Keratinocyte (primary cell): Measurements from ENCODE around the gene TTC39C. TPM values are rescaled to one million over a fixed set of nuclear protein-coding genes. Genes with fewer than 3 reads are reported as not detected.

Experiments
- DNase-seq: peaks from one replicate; pipeline ENCODE4 v3.0.0-alpha.2; 2011; ENCODE audit warnings: low read depth, missing footprints, low spot score
- FAIRE-seq: peaks from 2 replicates; lab custom pipeline; 2011; peaks lifted over from hg19 to GRCh38; lab: Jason Lieb, UNC
- H2AFZ ChIP-seq: 2 replicates; pipeline ENCODE4 v1.6.0; 2012; ENCODE audit warnings: low read length, control low read depth, inconsistent platforms; ENCODE audit not compliant: control insufficient read depth
- H3K27ac ChIP-seq: 2 replicates; pipeline ENCODE4 v1.5.1; 2011; ENCODE audit warnings: low read length; ENCODE audit not compliant: control insufficient read depth, insufficient read depth
- H3K27me3 ChIP-seq: 3 replicates; pipeline ENCODE4 v1.6.0; 2011; ENCODE audit warnings: low read length; ENCODE audit not compliant: control insufficient read depth, insufficient read depth; ENCODE audit errors: extremely low read depth
- H3K36me3 ChIP-seq, 2 experiments: 2 replicates in 1 of 2; 3 replicates in 1 of 2; pipeline ENCODE4 v1.5.1; 2011; ENCODE audit warnings: low read length in 2 of 2, mild to moderate bottlenecking in 1 of 2; ENCODE audit not compliant: control insufficient read depth in 2 of 2, insufficient read depth in 2 of 2; ENCODE audit errors: extremely low read depth in 1 of 2
- H3K4me1 ChIP-seq: 3 replicates; pipeline ENCODE4 v1.5.1; 2011; ENCODE audit warnings: low read length; ENCODE audit not compliant: control insufficient read depth, insufficient read depth; ENCODE audit errors: extremely low read depth
- H3K4me2 ChIP-seq: 3 replicates; pipeline ENCODE4 v1.6.0; 2011; ENCODE audit warnings: low read depth, low read length; ENCODE audit not compliant: control insufficient read depth, insufficient read depth; ENCODE audit errors: extremely low read depth
- H3K4me3 ChIP-seq, 3 experiments: fragments of 200-600 bp in 1 of 3; sonication (generic) in 1 of 3; 2 replicates in 2 of 3; 3 replicates in 1 of 3; pipeline ENCODE4 v1.5.1; 2011 to 2016; ENCODE audit warnings: low read length in 3 of 3, mild to moderate bottlenecking in 3 of 3, control low read depth in 2 of 3, inconsistent platforms in 1 of 3, low read depth in 1 of 3, mixed read lengths in 1 of 3, mixed run types in 1 of 3, moderate library complexity in 1 of 3; ENCODE audit not compliant: control insufficient read depth in 2 of 3, insufficient read depth in 2 of 3; ENCODE audit errors: extremely low read depth in 1 of 3
- H3K79me2 ChIP-seq: 2 replicates; pipeline ENCODE4 v1.6.0; 2012; ENCODE audit warnings: low read length; ENCODE audit not compliant: control insufficient read depth, insufficient read depth
- H3K9ac ChIP-seq: 3 replicates; pipeline ENCODE4 v1.6.0; 2011; ENCODE audit warnings: low read length; ENCODE audit not compliant: control insufficient read depth, insufficient read depth; ENCODE audit errors: extremely low read depth
- H3K9me1 ChIP-seq: 3 replicates; pipeline ENCODE4 v1.6.0; 2011; ENCODE audit warnings: low read length; ENCODE audit not compliant: control insufficient read depth, insufficient read depth; ENCODE audit errors: extremely low read depth
- H3K9me3 ChIP-seq: 2 replicates; pipeline ENCODE4 v1.5.1; 2012; ENCODE audit warnings: low read depth, low read length; ENCODE audit not compliant: control insufficient read depth
- H4K20me1 ChIP-seq: 3 replicates; pipeline ENCODE4 v1.6.0; 2011; ENCODE audit warnings: low read length; ENCODE audit not compliant: control insufficient read depth, insufficient read depth; ENCODE audit errors: extremely low read depth
- EZH2 ChIP-seq: IDR thresholded peaks from one replicate; pipeline ENCODE4 v1.6.1; 2012; ENCODE audit warnings: inconsistent platforms, mild to moderate bottlenecking, low read length, moderate library complexity
- dilution Hi-C: fragments of 300-500 bp; cut with MboI; formaldehyde crosslinking; loops from one replicate; pipeline ENCODE4 v1.7.0; 2020; ENCODE audit warnings: low sequenced_read_pairs; ENCODE audit not compliant: extremely low pct_ligation_motif_present
- polyA plus RNA-seq, 5 experiments: library from polyadenylated mRNA; depleted of rRNA in 3 of 5; stranded (reverse) in 3 of 5; stranded (forward) in 1 of 5; unstranded in 1 of 5; fragments of >200 nt; gene quantifications; 1 replicate in 1 of 5; 2 replicates in 3 of 5; 3 replicates in 1 of 5; pipeline versions ENCODE4 v1.2.1 to v1.2.3, GENCODE V29; 2011 to 2012; ENCODE audit warnings: missing spikeins in 2 of 5, low read depth in 1 of 5, low replicate concordance in 1 of 5
- TF ChIP-seq, protein P1 (sequence below), 3 experiments: IDR thresholded peaks in 1 of 3; conservative IDR thresholded peaks in 1 of 3; optimal IDR thresholded peaks in 1 of 3; 2 replicates in 2 of 3; 3 replicates in 1 of 3; pipeline versions ENCODE3 to v1.5.1; 2011; ENCODE audit warnings: low read length in 3 of 3, mild to moderate bottlenecking in 3 of 3, moderate library complexity in 2 of 3, control low read depth in 1 of 3, inconsistent platforms in 1 of 3; ENCODE audit not compliant: insufficient read depth in 2 of 3; ENCODE audit errors: extremely low read depth in 1 of 3

The TTC39C gene
- polyA plus RNA-seq, 1 donor (not counting 4 experiments of a cell fraction or from before 2014, with no cell fraction given) = 26.8 TPM

- dilution Hi-C loops = no loop called here
- Histone ChIP-seq H3K4me2 (no peak overlapping the region), H4K20me1 (no peaks in the 10 kb centered on the region), H3K9me3 (no peaks in the 10 kb centered on the region), H3K27me3 (no peaks in the 10 kb centered on the region), H3K9ac (no peak overlapping the region), H3K9me1 (no peaks in the 10 kb centered on the region), H3K36me3 (peaks cover 5% of the 10 kb centered on the region in 2 experiments), H3K27ac (no peak overlapping the region), H2AFZ (no peak overlapping the region), H3K4me3 (no peak overlapping the region), H3K4me1 (no peaks in the 10 kb centered on the region), H3K79me2 (no peaks in the 10 kb centered on the region)
- no peak for DNase-seq
- TF ChIP-seq, protein P1, sequence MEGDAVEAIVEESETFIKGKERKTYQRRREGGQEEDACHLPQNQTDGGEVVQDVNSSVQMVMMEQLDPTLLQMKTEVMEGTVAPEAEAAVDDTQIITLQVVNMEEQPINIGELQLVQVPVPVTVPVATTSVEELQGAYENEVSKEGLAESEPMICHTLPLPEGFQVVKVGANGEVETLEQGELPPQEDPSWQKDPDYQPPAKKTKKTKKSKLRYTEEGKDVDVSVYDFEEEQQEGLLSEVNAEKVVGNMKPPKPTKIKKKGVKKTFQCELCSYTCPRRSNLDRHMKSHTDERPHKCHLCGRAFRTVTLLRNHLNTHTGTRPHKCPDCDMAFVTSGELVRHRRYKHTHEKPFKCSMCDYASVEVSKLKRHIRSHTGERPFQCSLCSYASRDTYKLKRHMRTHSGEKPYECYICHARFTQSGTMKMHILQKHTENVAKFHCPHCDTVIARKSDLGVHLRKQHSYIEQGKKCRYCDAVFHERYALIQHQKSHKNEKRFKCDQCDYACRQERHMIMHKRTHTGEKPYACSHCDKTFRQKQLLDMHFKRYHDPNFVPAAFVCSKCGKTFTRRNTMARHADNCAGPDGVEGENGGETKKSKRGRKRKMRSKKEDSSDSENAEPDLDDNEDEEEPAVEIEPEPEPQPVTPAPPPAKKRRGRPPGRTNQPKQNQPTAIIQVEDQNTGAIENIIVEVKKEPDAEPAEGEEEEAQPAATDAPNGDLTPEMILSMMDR (optimal IDR thresholded peaks at IDR 0.05 in 1 of 3, IDR thresholded peaks at IDR 0.05 in 1 of 3, conservative IDR thresholded peaks at IDR 0.05 in 1 of 3; ENCODE audit: extremely low read depth in 1 of 3, insufficient read depth in 2 of 3, low read length in 3 of 3) = no peak
- no peak for TF ChIP-seq EZH2
- no peak for FAIRE-seq
Observed at GRCh38 chr18:24090876-24091275, 76.3 kb downstream of the TTC39C start.

GRCh38 chr18:24094561-24094960 is 80.0 kb downstream of the TTC39C start:
- H3K27ac ChIP-seq = no peak overlapping the region
- no peaks in the 10 kb centered on the region for H3K9me1 ChIP-seq
- H3K79me2 ChIP-seq = no peaks in the 10 kb centered on the region
- TF ChIP-seq EZH2 = no peak
- TF ChIP-seq, protein P1 (optimal IDR thresholded peaks at IDR 0.05 in 1 of 3, IDR thresholded peaks at IDR 0.05 in 1 of 3, conservative IDR thresholded peaks at IDR 0.05 in 1 of 3; ENCODE audit: extremely low read depth in 1 of 3, insufficient read depth in 2 of 3, low read length in 3 of 3) = no peak
- H3K9me3 ChIP-seq = no peaks in the 10 kb centered on the region
- no peak overlapping the region for H2AFZ ChIP-seq
- H4K20me1 ChIP-seq = no peaks in the 10 kb centered on the region
- peaks cover 0 to under 1% of the 10 kb centered on the region in 2 experiments for H3K36me3 ChIP-seq
- dilution Hi-C loops = no loop called here
- H3K4me1 ChIP-seq = no peaks in the 10 kb centered on the region
- H3K4me2 ChIP-seq = no peak overlapping the region
- FAIRE-seq (no peak), DNase-seq (no peak)
- no peak overlapping the region for H3K9ac ChIP-seq
- no peak overlapping the region for H3K4me3 ChIP-seq
- no peaks in the 10 kb centered on the region for H3K27me3 ChIP-seq
